Spinal cord (tissue), 10 donors: Measurements from ENCODE around the gene IER3. TPM values are rescaled to one million over a fixed set of nuclear protein-coding genes. Genes with fewer than 3 reads are reported as not detected.
"Not testable (repeated sequence)": the region's sequence is repeated elsewhere in the genome, so short reads cannot be mapped to it uniquely, and the experiment has no call there.

ENCODE experiments used
- DNase-seq, 6 donors: peaks; one replicate each; pipeline versions ENCODE4 v3.0.0 to v3.0.0-alpha.2; 2013 to 2015; ENCODE audit warnings: low spot score in 6 of 6, low read depth in 4 of 6
- H3K27ac ChIP-seq: one replicate; pipeline ENCODE4 v1.5.1; 2013; ENCODE audit warnings: low read depth, low read length, control low read depth
- H3K27me3 ChIP-seq: one replicate; pipeline ENCODE4 v1.6.1; 2013; ENCODE audit warnings: low read length; ENCODE audit not compliant: control insufficient read depth, insufficient read depth
- H3K36me3 ChIP-seq: one replicate; pipeline ENCODE4 v1.6.1; 2013; ENCODE audit warnings: low read length; ENCODE audit not compliant: control insufficient read depth, insufficient read depth
- H3K4me1 ChIP-seq: one replicate; pipeline ENCODE4 v1.6.1; 2013; ENCODE audit warnings: low read length; ENCODE audit not compliant: control insufficient read depth, insufficient read depth
- H3K4me3 ChIP-seq: one replicate; pipeline ENCODE4 v1.5.1; 2013; ENCODE audit warnings: low read depth, low read length, control low read depth
- H3K9me3 ChIP-seq: one replicate; pipeline ENCODE4 v1.6.1; 2013; ENCODE audit warnings: low read length; ENCODE audit not compliant: control insufficient read depth, insufficient read depth
- WGBS: methylation state at CpG from one replicate; pipeline ENCODE4 v1.1.5; 2013; ENCODE audit warnings: missing lambda C conversion rate; ENCODE audit not compliant: insufficient coverage; 5-methylcytosine and 5-hydroxymethylcytosine counted together
- polyA plus RNA-seq, 2 donors: library from polyadenylated mRNA; unstranded; fragments of 120-200 nt; gene quantifications; one replicate each; pipeline ENCODE4 v1.2.1, GENCODE V29; 2013; ENCODE audit not compliant: insufficient read length in 2 of 2
- total RNA-seq, 2 donors: library from RNA; depleted of rRNA in 1 of 2; stranded (reverse); fragments of 120-200 nt in 1 of 2; fragments of >200 nt in 1 of 2; gene quantifications; one replicate each; pipeline versions ENCODE4 v1.2.3 to v1.2.4, GENCODE V29; 2013 to 2014
- donor health status: healthy.

IER3 gene
- total and polyA plus RNA-seq, 4 donors, result 6.8 to 23.9 (median 10.0) TPM

GRCh38 chr6:30726506-30727413 is 17.6 kb downstream of the IER3 start:
- DNase-seq, result no peak
- Histone ChIP-seq H3K4me3 (no peak overlapping the region), H3K4me1 (peaks cover 31% of the 10 kb centered on the region), H3K9me3 (no peaks in the 10 kb centered on the region), H3K36me3 (peaks cover 84% of the 10 kb centered on the region), H3K27ac (no peak overlapping the region), H3K27me3 (no peaks in the 10 kb centered on the region)
- WGBS, result 78% methylated on average over 8 of the region's 11 CpGs

GRCh38 chr6:30725713-30726505 is 18.4 kb downstream of the IER3 start:
- Histone ChIP-seq H3K27ac (no peak overlapping the region), H3K9me3 (no peaks in the 10 kb centered on the region), H3K4me3 (no peak overlapping the region), H3K27me3 (no peaks in the 10 kb centered on the region), H3K36me3 (peaks cover 79% of the 10 kb centered on the region), H3K4me1 (peaks cover 33% of the 10 kb centered on the region)
- peak in 1 of 6 donors; percentile 28 for DNase-seq
- 35% methylated on average over 2 of the region's 3 CpGs for WGBS

- Histone ChIP-seq H3K27ac (no peak overlapping the region), H3K4me3 (no peak overlapping the region), H3K36me3 (peaks cover 71% of the 10 kb centered on the region), H3K9me3 (no peaks in the 10 kb centered on the region), H3K27me3 (no peaks in the 10 kb centered on the region), H3K4me1 (peaks cover 25% of the 10 kb centered on the region)
- peak in 1 of 6 donors; percentile 14 for DNase-seq
- 0% methylated on average over 2 of the region's 6 CpGs for WGBS
These were observed 19.3 kb downstream of the IER3 start for GRCh38 chr6:30724906-30725667.

GRCh38 chr6:30723843-30724741 is 20.3 kb downstream of the IER3 start:
- H3K27me3 ChIP-seq, DNase-seq, H3K9me3 ChIP-seq, H3K27ac ChIP-seq, H3K4me3 ChIP-seq: not testable (repeated sequence)
- peaks cover 25% of the 10 kb centered on the region for H3K4me1 ChIP-seq
- peaks cover 64% of the 10 kb centered on the region for H3K36me3 ChIP-seq
- 73% methylated on average over 11 of the region's 29 CpGs for WGBS

GRCh38 chr6:30723159-30723842 is 21.0 kb downstream of the IER3 start:
- WGBS, result 75% methylated on average over 14 of the region's 16 CpGs
- Histone ChIP-seq H3K36me3 (peaks cover 57% of the 10 kb centered on the region), H3K4me1 (peaks cover 30% of the 10 kb centered on the region)
- not testable (repeated sequence) for DNase-seq, H3K27ac ChIP-seq, H3K9me3 ChIP-seq, H3K27me3 ChIP-seq, H3K4me3 ChIP-seq

GRCh38 chr6:30722280-30723112 is 21.9 kb downstream of the IER3 start:
- H3K4me1 ChIP-seq, result peaks cover 36% of the 10 kb centered on the region
- H3K27ac ChIP-seq, result peak overlapping the region; percentile 52

GRCh38 chr6:30722025-30722279 is 22.4 kb downstream of the IER3 start:
- 12% methylated on average over 9 of the region's 10 CpGs for WGBS
- H3K36me3 ChIP-seq, result peaks cover 45% of the 10 kb centered on the region
- DNase-seq, result peak in 1 of 6 donors; percentile 39
- not testable (repeated sequence) for H3K9me3 ChIP-seq, H3K27me3 ChIP-seq
- peak overlapping the region; percentile 82 for H3K4me3 ChIP-seq
- peak overlapping the region; percentile 93 for H3K27ac ChIP-seq
- peaks cover 36% of the 10 kb centered on the region for H3K4me1 ChIP-seq

More at GRCh38 chr6:30722280-30723112, 21.9 kb downstream of the IER3 start:
- Histone ChIP-seq H3K36me3 (peaks cover 50% of the 10 kb centered on the region), H3K4me3 (peak overlapping the region; percentile 82), H3K9me3 (no peaks in the 10 kb centered on the region), H3K27me3 (no peaks in the 10 kb centered on the region)
- peak in 3 of 6 donors; percentile 64 to 91 (median 91) for DNase-seq
- WGBS, result 11% methylated on average over 27 of the region's 27 CpGs
